HepG2 (cell line): ENCODE results near the gene ITPRIP. TPM values are rescaled to one million over a fixed set of nuclear protein-coding genes. Genes with fewer than 3 reads are reported as not detected.
A peak's percentile ranks its signal among the peaks of the same experiment; 100 is the strongest.

ENCODE experiments used
- ATAC-seq: fragments of 200-7000 bp; cut with Tn5 transposase; 3 replicates; pipeline ENCODE4 v1.9.1; 2020; ENCODE audit warnings: mild to moderate bottlenecking, moderate library complexity
- BruUV-seq: library from RNA; stranded (reverse); fragments of 400-500 nt; replicated peaks from 2 replicates; lab custom pipeline; 2021; lab: Mats Ljungman, UMichigan
- CTCF ChIA-PET: fragments of 300-600 bp; formaldehyde crosslinking; extraction: SDS; loops from one replicate; lab custom pipeline; 2021; ENCODE audit warnings: low total read pairs, inconsistent platforms, low intra/inter-chr PET ratio; lab: Yijun Ruan, JAX
- POLR2A ChIA-PET: fragments of 350-600 bp; sonication (Branson Sonifier 250); formaldehyde crosslinking; loops from one replicate; lab custom pipeline; 2020; ENCODE audit warnings: antibody characterized with exemption, inconsistent platforms; lab: Yijun Ruan, JAX
- DNase-seq: peaks from one replicate; pipeline ENCODE4 v3.0.0-alpha.2; 2015; ENCODE audit warnings: low spot score
- FAIRE-seq: peaks from 3 replicates; lab custom pipeline; 2011; peaks lifted over from hg19 to GRCh38; lab: Jason Lieb, UNC
- H2AFZ ChIP-seq: one replicate; pipeline ENCODE4 v1.6.1; 2011; ENCODE audit warnings: low read length, inconsistent platforms
- H3K27ac ChIP-seq: fragments of 300-600 bp; 3 replicates; pipeline ENCODE4 v1.8.0; 2011; ENCODE audit warnings: mixed run types, mild to moderate bottlenecking, mixed read lengths, low read length, inconsistent platforms; ENCODE audit not compliant: insufficient read depth; ENCODE audit errors: extremely low read length
- H3K27me3 ChIP-seq, 2 experiments: fragments of 200-600 bp in 1 of 2; 2 replicates in 1 of 2; 3 replicates in 1 of 2; pipeline versions ENCODE4 v1.6.0 to v1.8.0; 2011; ENCODE audit warnings: low read length in 2 of 2, mild to moderate bottlenecking in 2 of 2, moderate library complexity in 2 of 2, inconsistent platforms in 1 of 2; ENCODE audit not compliant: insufficient read depth in 2 of 2, control insufficient read depth in 1 of 2
- H3K36me3 ChIP-seq, 2 experiments: fragments of 200-600 bp in 1 of 2; replicated peaks in 1 of 2; 2 replicates in 1 of 2; 3 replicates in 1 of 2; pipeline versions ENCODE4 v1.5.1 to v1.8.0; 2011; ENCODE audit warnings: low read length in 2 of 2, inconsistent platforms in 1 of 2; ENCODE audit not compliant: insufficient read depth in 2 of 2, control insufficient read depth in 1 of 2
- H3K4me1 ChIP-seq: 2 replicates; pipeline ENCODE4 v1.5.1; 2012; ENCODE audit warnings: low read length, inconsistent platforms; ENCODE audit not compliant: insufficient read depth
- H3K4me2 ChIP-seq: 2 replicates; pipeline ENCODE4 v1.6.0; 2011; ENCODE audit warnings: low read depth, low read length, inconsistent platforms
- H3K4me3 ChIP-seq, 3 experiments: fragments of 200-600 bp in 1 of 3; sonication (generic), shearing (Covaris generic) in 1 of 3; replicated peaks in 1 of 3; 2 replicates each; pipeline ENCODE4 v1.5.1; 2011 to 2016; ENCODE audit warnings: low read length in 3 of 3, inconsistent platforms in 2 of 3, low read depth in 2 of 3, mild to moderate bottlenecking in 2 of 3, control low read depth in 1 of 3, mixed read lengths in 1 of 3; ENCODE audit not compliant: insufficient read depth in 1 of 3
- H3K79me2 ChIP-seq: one replicate; pipeline ENCODE4 v1.6.1; 2011; ENCODE audit warnings: low read length, inconsistent platforms; ENCODE audit not compliant: insufficient read depth
- H3K9ac ChIP-seq: 2 replicates; pipeline ENCODE4 v1.6.0; 2011; ENCODE audit warnings: mild to moderate bottlenecking, low read depth, low read length, inconsistent platforms; ENCODE audit not compliant: insufficient read depth
- H3K9me3 ChIP-seq: 2 replicates; pipeline ENCODE4 v1.5.1; 2012; ENCODE audit warnings: mild to moderate bottlenecking, low read length
- H4K20me1 ChIP-seq: 2 replicates; pipeline ENCODE4 v1.6.0; 2011; ENCODE audit warnings: inconsistent platforms, mild to moderate bottlenecking, low read length, moderate library complexity; ENCODE audit not compliant: insufficient read depth
- BATF2 ChIP-seq: sonication (generic); formaldehyde crosslinking; IDR thresholded peaks from 2 replicates; pipeline ENCODE4 v1.8.0; 2022; ENCODE audit warnings: mild to moderate bottlenecking, missing genetic modification reagents, moderate library complexity
- EED ChIP-seq: sonication (generic); formaldehyde crosslinking; IDR thresholded peaks from 2 replicates; pipeline ENCODE4 v1.5.0; 2020; ENCODE audit warnings: mild to moderate bottlenecking, missing genetic modification reagents
- ESRRA ChIP-seq: sonication (generic); formaldehyde crosslinking; IDR thresholded peaks from 2 replicates; pipeline ENCODE4 v1.5.1; 2020; ENCODE audit warnings: mild to moderate bottlenecking, low read depth, missing genetic modification reagents
- NRL ChIP-seq: sonication (generic); formaldehyde crosslinking; IDR thresholded peaks from 2 replicates; pipeline ENCODE4 v1.5.0; 2020; ENCODE audit warnings: missing genetic modification reagents, mild to moderate bottlenecking, moderate library complexity, borderline replicate concordance
- RFXAP ChIP-seq: sonication (generic); formaldehyde crosslinking; IDR thresholded peaks from 2 replicates; pipeline ENCODE4 v1.4.0; 2020; ENCODE audit warnings: missing genetic modification reagents, borderline replicate concordance
- SMAD1 ChIP-seq: sonication (generic); formaldehyde crosslinking; IDR thresholded peaks from 2 replicates; pipeline ENCODE4 v1.4.0; 2020; ENCODE audit warnings: missing genetic modification reagents, low read depth, mild to moderate bottlenecking, borderline replicate concordance
- ZGPAT ChIP-seq: IDR thresholded peaks from 2 replicates; pipeline ENCODE4 v1.6.1; 2016; ENCODE audit warnings: mild to moderate bottlenecking
- ZNF263 ChIP-seq: sonication (generic); formaldehyde crosslinking; IDR thresholded peaks from 2 replicates; pipeline ENCODE4 v1.4.0; 2020; ENCODE audit warnings: missing genetic modification reagents
- ZNF30 ChIP-seq: sonication (generic); formaldehyde crosslinking; IDR thresholded peaks from 2 replicates; pipeline ENCODE4 v1.5.0; 2020; ENCODE audit warnings: mild to moderate bottlenecking, missing genetic modification reagents
- ZNF317 ChIP-seq: sonication (generic); formaldehyde crosslinking; IDR thresholded peaks from 2 replicates; pipeline ENCODE4 v1.5.0; 2020; ENCODE audit warnings: mild to moderate bottlenecking, missing genetic modification reagents
- ZNF614 ChIP-seq: IDR thresholded peaks from 2 replicates; pipeline ENCODE4 v1.6.1; 2018; ENCODE audit warnings: missing biosample characterization, missing genetic modification reagents, inconsistent platforms, borderline replicate concordance
- ZNF646 ChIP-seq: sonication (generic); formaldehyde crosslinking; IDR thresholded peaks from 2 replicates; pipeline ENCODE4 v1.9.0; 2021; ENCODE audit warnings: mild to moderate bottlenecking, missing genetic modification reagents
- ZNF891 ChIP-seq: sonication (generic); formaldehyde crosslinking; IDR thresholded peaks from 2 replicates; pipeline ENCODE4 v1.5.0; 2020; ENCODE audit warnings: mild to moderate bottlenecking, missing genetic modification reagents
- WGBS: methylation state at CpG from one replicate; pipeline ENCODE4 v1.1.6; 2017; ENCODE audit warnings: low lambda C conversion rate; 5-methylcytosine and 5-hydroxymethylcytosine counted together
- in situ Hi-C: cut with HindIII; loops from 2 replicates; pipeline ENCODE4 v1.10.0; 2017; ENCODE audit warnings: low pct_unique_long_range_greater_than_20kb; ENCODE audit not compliant: extremely low pct_ligation_motif_present
- intact Hi-C: fragments of 100-400 bp; cut with micrococcal nuclease; formaldehyde crosslinking; loops from one replicate; pipeline ENCODE4 v1.10.0; 2022; ENCODE audit not compliant: unreplicated experiment
- polyA plus RNA-seq, 8 experiments: library from polyadenylated mRNA; depleted of rRNA in 3 of 8; stranded (reverse) in 7 of 8; unstranded in 1 of 8; fragments of >200 nt; fragmentation: Illumina TruSeq in 4 of 8; extraction: Trizol in 4 of 8; gene quantifications; 2 replicates each; pipeline versions ENCODE4 v1.2.1 to v1.2.3, GENCODE V29; 2011 to 2016; ENCODE audit warnings: low read depth in 4 of 8, missing spikeins in 1 of 8, mixed read lengths in 1 of 8; ENCODE audit not compliant: insufficient read depth in 1 of 8
- total RNA-seq, 5 experiments: library from RNA; depleted of rRNA; stranded (reverse); fragments of >200 nt; fragmentation: Illumina TruSeq; extraction: Trizol; gene quantifications; 2 replicates each; pipeline ENCODE4 v1.2.3, GENCODE V29; 2016; ENCODE audit warnings: low read depth in 1 of 5

ITPRIP gene
- total and polyA plus RNA-seq, 2 of the 13 experiments (the other 11 are each of a cell fraction or from before 2014, with no cell fraction given), result 1.00 to 2.8 TPM

GRCh38 chr10:104337521-104337984, 712 bp downstream of the ITPRIP start:
- peak overlapping the region; percentile 75 to 89 (median 81) for H3K4me3 ChIP-seq
- H3K9me3 ChIP-seq, result no peaks in the 10 kb centered on the region
- DNase-seq, result no peak
- no peak overlapping the region for H3K27ac ChIP-seq
- CTCF ChIA-PET, result no interaction called here
- H3K36me3 ChIP-seq, result no peaks in the 10 kb centered on the region; a peak in 1 of 5 replicates
- peaks cover 0 to 21% of the 10 kb centered on the region in 2 experiments; a peak in 3 of 5 replicates for H3K27me3 ChIP-seq
- WGBS, result under 1% methylated on average over 14 of the region's 23 CpGs
- POLR2A ChIA-PET, result interaction anchor here (0.9 to 1.3 kb wide), 6 partner anchors 8 to 105 kb away, joined by 3 to 6 read pairs (median 4); partner anchors contain the start of gene CFAP43
- no peaks in the 10 kb centered on the region for H4K20me1 ChIP-seq
- H3K4me1 ChIP-seq, result peaks cover 54% of the 10 kb centered on the region
- BruUV-seq, result no TSS peak
- FAIRE-seq, result no peak
- H3K9ac ChIP-seq, result peak overlapping the region; percentile 65; the same call in 1 of the 2 replicates
- ATAC-seq, result peak; percentile 75
- H3K4me2 ChIP-seq, result peak overlapping the region; percentile 79
- H2AFZ ChIP-seq, result no peak overlapping the region
- in situ Hi-C loops (no loop called here), intact Hi-C loops (no loop called here)
- no peaks in the 10 kb centered on the region for H3K79me2 ChIP-seq
- peak; percentile 17; the same call in 1 of the 2 replicates for TF ChIP-seq ZNF646 (CRISPR knock-in tag)
- no peak for TF ChIP-seq NRL (CRISPR knock-in tag)
- no peak for TF ChIP-seq EED (CRISPR knock-in tag)
- TF ChIP-seq ZNF891 (CRISPR knock-in tag), result no peak
- 0 out of 2 replicates have a peak, but pooled peaks have one; percentile 11 for TF ChIP-seq ZGPAT (CRISPR knock-in tag)
- 0 out of 2 replicates have a peak, but pooled peaks have one; percentile 37 for TF ChIP-seq ZNF263 (CRISPR knock-in tag)
- TF ChIP-seq BATF2 (CRISPR knock-in tag), result no peak
- no peak for TF ChIP-seq SMAD1
- TF ChIP-seq RFXAP (CRISPR knock-in tag), result 0 out of 2 replicates have a peak, but pooled peaks have one; percentile 28
- 0 out of 2 replicates have a peak, but pooled peaks have one; percentile 44 for TF ChIP-seq ZNF317 (CRISPR knock-in tag)
- no peak for TF ChIP-seq ESRRA (CRISPR knock-in tag)
- TF ChIP-seq ZNF614 (CRISPR knock-in tag), result 0 out of 2 replicates have a peak, but pooled peaks have one; percentile 5
- TF ChIP-seq ZNF30, result 0 out of 2 replicates have a peak, but pooled peaks have one; percentile 41
